Measurements from ENCODE around the gene OPRM1. TPM values are rescaled to one million over a fixed set of nuclear protein-coding genes. Genes with fewer than 3 reads are reported as not detected.

The OPRM1 gene
- total and polyA plus RNA-seq, 4 experiments from 2014 or later: not detected

- Mint-ChIP-seq H3K36me3 (no peaks in the 10 kb centered on the region), H3K27ac (no peak overlapping the region), H3K9me3 (peaks cover 0 to 5% (median 3%) of the 10 kb centered on the region in 8 donors), H3K4me1 (no peaks in the 10 kb centered on the region), H3K27me3 (no peaks in the 10 kb centered on the region), H3K4me3 (no peak overlapping the region)
- no peak for DNase-seq
- intact Hi-C loops (cut with micrococcal nuclease): no loop called here
- Histone ChIP-seq H3K27me3 (ENCODE audit: insufficient read depth, low read length) (no peaks in the 10 kb centered on the region), H3K27ac (ENCODE audit: low read depth, low read length) (no peak overlapping the region), H3K4me3 (ENCODE audit: low read length in 2 of 2) (no peak overlapping the region), H3K4me1 (ENCODE audit: insufficient read depth, low read length) (no peaks in the 10 kb centered on the region), H3K9me3 (ENCODE audit: control insufficient read depth in 1 of 2, low read length in 2 of 2) (no peaks in the 10 kb centered on the region), H3K36me3 (ENCODE audit: insufficient read depth, low read length) (no peaks in the 10 kb centered on the region)
- ChIA-PET CTCF (ENCODE audit: partially characterized antibody) (no interaction called here), POLR2A (ENCODE audit: partially characterized antibody) (no interaction called here)
Observed at GRCh38 chr6:154010371-154010770, 28.7 kb upstream of the OPRM1 start.

- Histone ChIP-seq H3K27ac (ENCODE audit: low read depth, low read length) (no peak overlapping the region), H3K9me3 (ENCODE audit: control insufficient read depth in 1 of 2, low read length in 2 of 2) (no peaks in the 10 kb centered on the region), H3K27me3 (ENCODE audit: insufficient read depth, low read length) (no peaks in the 10 kb centered on the region), H3K4me1 (ENCODE audit: insufficient read depth, low read length) (no peaks in the 10 kb centered on the region), H3K36me3 (ENCODE audit: insufficient read depth, low read length) (no peaks in the 10 kb centered on the region), H3K4me3 (ENCODE audit: low read length in 2 of 2) (no peak overlapping the region)
- POLR2A ChIA-PET (ENCODE audit: partially characterized antibody): no interaction called here
- no peak overlapping the region for H3K4me3 Mint-ChIP-seq
- no peaks in the 10 kb centered on the region for H3K36me3 Mint-ChIP-seq
- CTCF ChIA-PET (ENCODE audit: partially characterized antibody): no interaction called here
- DNase-seq: no peak
- no peaks in the 10 kb centered on the region for H3K4me1 Mint-ChIP-seq
- intact Hi-C loops (cut with micrococcal nuclease): no loop called here
- H3K27ac Mint-ChIP-seq: no peak overlapping the region
- H3K9me3 Mint-ChIP-seq: no peaks in the 10 kb centered on the region
- H3K27me3 Mint-ChIP-seq: peaks cover 0 to 2% of the 10 kb centered on the region in 2 donors
Observed at GRCh38 chr6:154012852-154013251, 26.2 kb upstream of the OPRM1 start.

- CTCF ChIA-PET (ENCODE audit: partially characterized antibody): no interaction called here
Observed at GRCh38 chr6:154017786-154018185, 21.3 kb upstream of the OPRM1 start.

GRCh38 chr6:154030646-154031045, 8.4 kb upstream of the OPRM1 start:
- CTCF ChIA-PET (ENCODE audit: partially characterized antibody): no interaction called here
- no peak overlapping the region for H3K27ac Mint-ChIP-seq
- peaks cover 0 to 5% of the 10 kb centered on the region in 2 donors for H3K27me3 Mint-ChIP-seq
- H3K4me1 ChIP-seq (ENCODE audit: insufficient read depth, low read length): no peaks in the 10 kb centered on the region
- POLR2A ChIA-PET (ENCODE audit: partially characterized antibody): no interaction called here
- no peaks in the 10 kb centered on the region for H3K36me3 ChIP-seq (ENCODE audit: insufficient read depth, low read length)
- DNase-seq: no peak
- H3K4me1 Mint-ChIP-seq: no peaks in the 10 kb centered on the region
- no peak overlapping the region for H3K27ac ChIP-seq (ENCODE audit: low read depth, low read length)
- peaks cover 0 to 2% (median 0%) of the 10 kb centered on the region in 8 donors for H3K9me3 Mint-ChIP-seq
- intact Hi-C loops (cut with micrococcal nuclease): no loop called here
- no peaks in the 10 kb centered on the region for H3K27me3 ChIP-seq (ENCODE audit: insufficient read depth, low read length)
- H3K9me3 ChIP-seq (ENCODE audit: control insufficient read depth in 1 of 2, low read length in 2 of 2): no peaks in the 10 kb centered on the region
- H3K36me3 Mint-ChIP-seq: no peaks in the 10 kb centered on the region
- no peak overlapping the region for H3K4me3 Mint-ChIP-seq
- H3K4me3 ChIP-seq (ENCODE audit: low read length in 2 of 2): no peak overlapping the region

More at GRCh38 chr6:154017786-154018185, 21.3 kb upstream of the OPRM1 start:
- H3K9me3 ChIP-seq (ENCODE audit: control insufficient read depth in 1 of 2, low read length in 2 of 2): no peaks in the 10 kb centered on the region
- no peaks in the 10 kb centered on the region for H3K27me3 ChIP-seq (ENCODE audit: insufficient read depth, low read length)
- no peak overlapping the region for H3K27ac Mint-ChIP-seq
- POLR2A ChIA-PET (ENCODE audit: partially characterized antibody): no interaction called here
- H3K36me3 Mint-ChIP-seq: no peaks in the 10 kb centered on the region
- H3K9me3 Mint-ChIP-seq: peaks cover 0 to 3% (median 0%) of the 10 kb centered on the region in 8 donors
- peaks cover 0 to 2% of the 10 kb centered on the region in 2 donors for H3K27me3 Mint-ChIP-seq
- DNase-seq: no peak
- no peaks in the 10 kb centered on the region for H3K4me1 Mint-ChIP-seq
- intact Hi-C loops (cut with micrococcal nuclease): no loop called here
- H3K4me1 ChIP-seq (ENCODE audit: insufficient read depth, low read length): no peaks in the 10 kb centered on the region
- H3K4me3 Mint-ChIP-seq: no peak overlapping the region
- H3K4me3 ChIP-seq (ENCODE audit: low read length in 2 of 2): no peak overlapping the region
- no peaks in the 10 kb centered on the region for H3K36me3 ChIP-seq (ENCODE audit: insufficient read depth, low read length)
- H3K27ac ChIP-seq (ENCODE audit: low read depth, low read length): no peak overlapping the region

- ChIA-PET CTCF (ENCODE audit: partially characterized antibody) (no interaction called here), POLR2A (ENCODE audit: partially characterized antibody) (no interaction called here)
- H3K27ac Mint-ChIP-seq: no peak overlapping the region
- DNase-seq: no peak
- intact Hi-C loops (cut with micrococcal nuclease): no loop called here
- Histone ChIP-seq H3K9me3 (ENCODE audit: control insufficient read depth in 1 of 2, low read length in 2 of 2) (no peaks in the 10 kb centered on the region), H3K36me3 (ENCODE audit: insufficient read depth, low read length) (no peaks in the 10 kb centered on the region), H3K27ac (ENCODE audit: low read depth, low read length) (no peak overlapping the region), H3K4me1 (ENCODE audit: insufficient read depth, low read length) (no peaks in the 10 kb centered on the region), H3K27me3 (ENCODE audit: insufficient read depth, low read length) (no peaks in the 10 kb centered on the region), H3K4me3 (ENCODE audit: low read length in 2 of 2) (no peak overlapping the region)
- peaks cover 0 to 3% of the 10 kb centered on the region in 2 donors for H3K36me3 Mint-ChIP-seq
- no peaks in the 10 kb centered on the region for H3K4me1 Mint-ChIP-seq
- H3K9me3 Mint-ChIP-seq: peaks cover 0 to 16% (median 6%) of the 10 kb centered on the region in 8 donors
- peaks cover 19 to 26% of the 10 kb centered on the region in 2 donors for H3K27me3 Mint-ChIP-seq
- no peak overlapping the region for H3K4me3 Mint-ChIP-seq
Observed at GRCh38 chr6:154041001-154041400, 2.0 kb downstream of the OPRM1 start.

- Mint-ChIP-seq H3K36me3 (no peaks in the 10 kb centered on the region), H3K27me3 (peaks cover 1 to 2% of the 10 kb centered on the region in 2 donors), H3K27ac (no peak overlapping the region), H3K4me3 (no peak overlapping the region), H3K9me3 (peaks cover 0 to 11% (median 2%) of the 10 kb centered on the region in 8 donors), H3K4me1 (no peaks in the 10 kb centered on the region)
- no peak overlapping the region for H3K27ac ChIP-seq (ENCODE audit: low read depth, low read length)
- no peak for DNase-seq
- ChIA-PET POLR2A (ENCODE audit: partially characterized antibody) (no interaction called here), CTCF (ENCODE audit: partially characterized antibody) (no interaction called here)
- no peaks in the 10 kb centered on the region for H3K9me3 ChIP-seq (ENCODE audit: control insufficient read depth in 1 of 2, low read length in 2 of 2)
- no peak overlapping the region for H3K4me3 ChIP-seq (ENCODE audit: low read length in 2 of 2)
- intact Hi-C loops (cut with micrococcal nuclease): no loop called here
- no peaks in the 10 kb centered on the region for H3K27me3 ChIP-seq (ENCODE audit: insufficient read depth, low read length)
- H3K4me1 ChIP-seq (ENCODE audit: insufficient read depth, low read length): no peaks in the 10 kb centered on the region
- no peaks in the 10 kb centered on the region for H3K36me3 ChIP-seq (ENCODE audit: insufficient read depth, low read length)
Observed at GRCh38 chr6:154053141-154053540, 14.1 kb downstream of the OPRM1 start.

GRCh38 chr6:154056536-154056935, 17.5 kb downstream of the OPRM1 start:
- ChIA-PET POLR2A (ENCODE audit: partially characterized antibody) (no interaction called here), CTCF (ENCODE audit: partially characterized antibody) (no interaction called here)
- no peaks in the 10 kb centered on the region for H3K4me1 ChIP-seq (ENCODE audit: insufficient read depth, low read length)
- no peak overlapping the region for H3K4me3 Mint-ChIP-seq
- no peak for DNase-seq
- intact Hi-C loops (cut with micrococcal nuclease): no loop called here
- no peaks in the 10 kb centered on the region for H3K4me1 Mint-ChIP-seq
- H3K36me3 ChIP-seq (ENCODE audit: insufficient read depth, low read length): no peaks in the 10 kb centered on the region
- H3K36me3 Mint-ChIP-seq: no peaks in the 10 kb centered on the region
- H3K27ac ChIP-seq (ENCODE audit: low read depth, low read length): no peak overlapping the region
- no peaks in the 10 kb centered on the region for H3K27me3 ChIP-seq (ENCODE audit: insufficient read depth, low read length)
- no peaks in the 10 kb centered on the region for H3K9me3 ChIP-seq (ENCODE audit: control insufficient read depth in 1 of 2, low read length in 2 of 2)
- peaks cover 0 to 4% of the 10 kb centered on the region in 2 donors for H3K27me3 Mint-ChIP-seq
- peaks cover 0 to 5% (median 2%) of the 10 kb centered on the region in 8 donors for H3K9me3 Mint-ChIP-seq
- no peak overlapping the region for H3K4me3 ChIP-seq (ENCODE audit: low read length in 2 of 2)
- H3K27ac Mint-ChIP-seq: no peak overlapping the region

- H3K27ac Mint-ChIP-seq: no peak overlapping the region
- Histone ChIP-seq H3K9me3 (ENCODE audit: control insufficient read depth in 1 of 2, low read length in 2 of 2) (no peaks in the 10 kb centered on the region), H3K27me3 (ENCODE audit: insufficient read depth, low read length) (no peaks in the 10 kb centered on the region), H3K27ac (ENCODE audit: low read depth, low read length) (no peak overlapping the region), H3K4me1 (ENCODE audit: insufficient read depth, low read length) (no peaks in the 10 kb centered on the region), H3K4me3 (ENCODE audit: low read length in 2 of 2) (no peak overlapping the region), H3K36me3 (ENCODE audit: insufficient read depth, low read length) (no peaks in the 10 kb centered on the region)
- H3K4me3 Mint-ChIP-seq: no peak overlapping the region
- H3K27me3 Mint-ChIP-seq: peaks cover 0 to 4% of the 10 kb centered on the region in 2 donors
- no peaks in the 10 kb centered on the region for H3K4me1 Mint-ChIP-seq
- H3K36me3 Mint-ChIP-seq: no peaks in the 10 kb centered on the region
- H3K9me3 Mint-ChIP-seq: peaks cover 0 to 5% (median under 1%) of the 10 kb centered on the region in 8 donors
- DNase-seq: no peak
- intact Hi-C loops (cut with micrococcal nuclease): no loop called here
- CTCF ChIA-PET (ENCODE audit: partially characterized antibody): no interaction called here
- POLR2A ChIA-PET (ENCODE audit: partially characterized antibody): no interaction called here
Observed at GRCh38 chr6:154057098-154057497, 18.1 kb downstream of the OPRM1 start.

Measured in CD4-positive, alpha-beta memory T cell (primary cell).